Suppressor macrophage treated with lipopolysaccharide for 1 hour (primary cell): ENCODE measurements around the gene EXOSC7.
"Not testable (repeated sequence)": the region's sequence is repeated elsewhere in the genome, so short reads cannot be mapped to it uniquely, and the experiment has no call there.

ENCODE experiments used
- DNase-seq, 3 donors: peaks; one replicate each; pipeline ENCODE4 v3.0.0-alpha.2; 2020 to 2022

The EXOSC7 gene

DNA sequence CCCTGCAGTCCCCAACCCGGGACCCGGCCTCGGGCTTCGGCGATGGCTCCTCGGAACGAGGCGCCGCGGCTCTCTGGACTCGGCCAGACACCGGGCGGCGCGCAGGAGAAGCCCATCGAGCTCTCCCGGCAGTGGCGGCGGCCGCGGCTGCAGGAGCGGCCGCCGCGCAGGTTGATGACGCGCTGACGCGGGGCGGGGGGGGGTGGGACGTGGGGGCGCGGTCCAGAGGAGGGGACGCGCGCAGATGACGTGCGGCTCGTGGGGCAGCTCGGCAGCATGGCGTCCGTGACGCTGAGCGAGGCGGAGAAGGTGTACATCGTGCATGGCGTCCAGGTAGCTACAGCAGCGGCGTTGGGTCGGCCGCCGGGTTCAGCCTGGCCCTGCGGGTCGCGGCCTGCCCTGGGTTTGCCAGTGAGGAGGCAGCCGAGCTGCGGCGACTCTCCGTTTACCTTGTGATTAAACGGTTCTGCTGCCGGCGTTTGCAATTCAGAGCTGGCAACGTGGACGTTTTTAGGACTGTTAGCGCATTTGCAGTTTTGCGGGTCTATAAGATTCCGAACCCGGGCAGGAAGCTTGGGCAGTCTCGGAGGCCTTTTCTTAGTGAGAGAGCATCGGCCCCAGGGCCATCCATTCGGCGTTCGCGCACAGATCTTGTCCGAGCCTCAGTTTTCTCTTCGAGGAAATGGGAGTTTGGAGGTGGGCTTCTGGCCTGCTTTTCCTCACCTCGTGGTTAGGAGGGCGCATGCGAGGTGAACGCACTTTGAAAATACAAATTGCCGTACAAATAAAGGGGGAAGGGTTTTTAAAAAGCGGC, at the start of gene EXOSC7, which contains the start of gene ZDHHC3:
TSS of gene EXOSC7 (plus strand) at position 243 of the 814 bp plus-strand sequence. CDS start at position 277, 34 bp downstream.
TSS of gene ZDHHC3 (minus strand) at position 173 of the 814 bp plus-strand sequence. CDS start 16,738 bp downstream, outside the sequence.
- peak; percentile 88 to 97 (median 95) for DNase-seq

DNA sequence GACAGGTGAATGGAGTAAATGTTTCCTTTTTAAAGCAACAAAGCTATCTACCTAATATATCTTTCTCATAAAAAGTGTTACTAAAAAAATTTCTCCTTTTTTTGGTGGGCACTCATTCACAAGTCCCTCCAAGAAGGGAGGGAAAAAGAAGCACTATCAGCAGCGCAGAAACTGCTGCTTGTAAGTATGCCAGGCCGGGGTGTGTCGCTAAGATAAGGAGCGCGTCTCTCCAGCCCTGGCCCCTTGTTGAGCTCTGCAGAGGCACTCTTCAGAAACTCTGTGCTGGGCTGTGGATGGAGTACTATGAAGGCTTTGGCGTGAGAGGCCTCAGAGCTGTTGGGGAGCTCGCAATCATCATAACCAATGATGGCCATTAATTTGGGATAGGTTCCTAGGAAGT, 49.1 kb upstream of the EXOSC7 start:
- no peak for DNase-seq

DNA sequence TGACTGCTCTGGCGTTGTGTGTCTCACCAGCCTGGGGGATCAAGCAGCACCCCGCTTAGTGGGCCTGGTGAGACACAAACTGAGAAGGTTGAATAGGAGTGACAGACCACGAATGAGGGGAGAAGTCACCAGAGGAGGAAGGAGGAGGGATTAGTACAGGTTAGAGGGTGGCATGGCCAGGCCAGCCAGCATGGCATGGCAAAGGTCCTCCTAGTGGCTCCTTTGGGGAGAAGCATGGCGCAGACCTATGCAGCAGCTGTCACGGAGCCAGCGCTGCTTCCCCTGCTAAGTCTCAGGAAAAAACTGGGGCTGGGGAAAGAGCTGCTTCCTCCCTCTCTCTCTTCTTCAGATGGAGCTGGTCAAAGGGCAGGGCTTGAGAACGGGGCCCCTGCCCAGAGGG, 48.7 kb upstream of the EXOSC7 start:
- DNase-seq = no peak

DNA sequence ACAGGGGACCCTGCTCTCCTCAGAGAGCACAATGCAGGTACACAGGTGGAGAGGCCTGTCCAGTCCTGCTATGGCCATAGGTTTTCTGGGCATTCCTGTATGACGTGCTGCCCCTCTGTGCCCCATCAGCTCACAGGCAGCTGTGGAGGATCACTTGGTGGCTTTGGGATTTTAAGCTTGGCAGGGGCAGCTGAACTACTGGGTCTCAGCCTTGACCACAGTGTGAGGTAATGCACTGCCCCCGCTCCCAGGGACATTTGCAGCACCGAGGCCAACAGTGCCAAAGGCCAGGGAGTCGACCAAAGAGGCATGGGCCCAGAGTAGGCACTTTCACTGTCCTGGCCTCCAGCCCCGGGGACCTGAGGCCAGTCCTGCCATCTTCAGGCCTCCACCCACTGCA, 46.3 kb upstream of the EXOSC7 start:
- no peak for DNase-seq

DNA sequence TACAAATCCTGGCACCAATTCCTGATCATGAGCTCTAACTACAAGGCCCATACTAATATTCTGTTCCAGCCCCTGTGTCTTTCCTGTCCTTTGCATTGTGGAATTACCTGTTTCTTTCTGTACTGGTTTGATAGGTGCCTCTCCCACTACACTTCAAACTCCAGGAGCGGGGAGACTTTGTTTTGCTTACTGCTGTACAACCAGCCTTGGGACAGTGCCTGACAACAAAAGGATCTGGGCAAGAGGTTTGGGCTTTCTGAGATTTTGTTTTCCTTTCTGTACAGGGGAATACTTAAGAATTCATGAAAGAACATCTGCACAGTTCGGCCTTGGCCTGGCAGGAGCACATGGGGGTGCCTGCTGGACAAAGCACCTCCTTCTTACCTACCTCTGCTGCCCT, 45.1 kb upstream of the EXOSC7 start:
- DNase-seq = no peak

DNA sequence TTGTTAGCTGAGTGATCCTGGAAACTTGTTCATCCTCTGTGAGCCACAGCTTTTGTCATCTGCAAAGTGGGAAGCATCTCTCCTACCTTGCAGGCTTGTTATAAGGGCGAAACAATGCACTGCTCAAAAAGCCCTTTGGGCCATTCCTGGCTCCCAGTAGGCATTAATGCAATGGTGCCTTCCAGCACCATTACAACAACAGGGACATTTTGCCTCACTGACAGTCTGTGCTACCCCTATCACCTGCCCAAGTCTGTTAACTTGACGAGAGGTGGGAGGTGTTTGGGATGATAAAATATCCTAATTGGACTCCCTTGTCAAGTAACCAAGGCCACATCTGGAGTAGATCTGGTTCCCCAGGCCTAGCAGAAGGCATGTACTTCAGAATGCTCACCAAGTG, 44.3 kb upstream of the EXOSC7 start:
- no peak for DNase-seq

DNA sequence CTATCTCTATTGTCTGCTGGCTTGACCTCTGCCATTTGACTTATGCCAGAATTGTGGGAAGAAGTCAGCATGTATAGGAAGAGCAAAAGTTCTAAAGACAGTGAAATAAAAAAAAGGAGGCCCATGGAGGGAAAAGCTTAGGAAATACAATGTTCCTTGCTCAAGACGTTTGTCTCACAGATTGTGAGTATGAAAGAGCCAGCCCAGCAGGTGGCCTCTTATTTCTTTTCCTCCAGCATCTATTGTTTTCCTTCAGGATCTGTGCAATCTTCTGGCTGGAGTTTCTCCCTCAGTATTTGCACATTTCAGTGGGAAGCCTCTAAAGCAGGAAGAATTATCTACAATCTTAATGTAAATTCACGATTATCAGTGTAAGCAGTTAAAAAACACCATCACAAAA, 43.8 kb upstream of the EXOSC7 start:
- DNase-seq = no peak

DNA sequence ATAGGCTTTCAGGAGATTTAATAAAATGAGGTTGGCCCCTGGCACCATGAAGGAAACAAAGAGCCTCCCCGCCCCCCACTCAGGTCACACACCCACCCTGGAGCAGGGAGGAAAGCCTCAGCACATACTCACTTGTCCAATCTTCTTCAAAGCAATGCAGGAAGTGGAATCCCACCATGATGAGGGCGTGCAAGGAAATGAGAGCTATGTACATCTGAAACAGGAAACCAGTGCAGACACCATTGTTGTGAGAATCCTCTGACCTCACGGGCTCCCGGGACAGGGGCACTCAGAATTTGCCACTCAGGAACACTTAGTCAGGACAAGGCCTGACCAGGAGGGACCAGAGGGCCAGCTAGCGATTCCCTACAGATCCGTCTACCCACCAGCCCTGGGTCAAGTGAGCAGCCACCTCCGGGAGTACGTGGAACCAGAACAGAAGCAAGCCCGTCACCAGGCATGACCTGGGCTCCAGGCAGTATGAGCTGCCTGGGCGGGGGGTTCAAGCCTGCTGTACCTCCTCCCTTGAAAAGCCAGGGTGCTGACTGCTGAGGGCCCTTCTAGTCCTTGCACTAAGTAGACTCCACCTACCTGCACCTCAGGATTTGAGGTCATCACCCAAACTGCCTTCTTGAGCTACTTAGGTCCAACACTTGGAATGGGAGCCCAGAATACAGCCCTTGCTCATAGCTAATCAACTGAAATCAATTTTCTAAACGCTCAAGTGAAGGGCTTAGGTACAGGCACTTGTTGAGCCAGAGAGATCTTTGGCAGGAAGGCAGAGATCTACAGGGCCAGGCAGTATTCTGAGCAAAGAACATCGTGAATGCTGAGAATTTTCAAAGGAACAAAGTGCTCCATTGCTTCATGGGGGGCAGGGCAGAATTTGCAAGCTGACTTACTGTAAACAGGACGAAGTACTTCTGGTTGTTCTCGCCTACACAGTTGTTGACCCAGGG, 42.8 kb upstream of the EXOSC7 start:
- DNase-seq = no peak

DNA sequence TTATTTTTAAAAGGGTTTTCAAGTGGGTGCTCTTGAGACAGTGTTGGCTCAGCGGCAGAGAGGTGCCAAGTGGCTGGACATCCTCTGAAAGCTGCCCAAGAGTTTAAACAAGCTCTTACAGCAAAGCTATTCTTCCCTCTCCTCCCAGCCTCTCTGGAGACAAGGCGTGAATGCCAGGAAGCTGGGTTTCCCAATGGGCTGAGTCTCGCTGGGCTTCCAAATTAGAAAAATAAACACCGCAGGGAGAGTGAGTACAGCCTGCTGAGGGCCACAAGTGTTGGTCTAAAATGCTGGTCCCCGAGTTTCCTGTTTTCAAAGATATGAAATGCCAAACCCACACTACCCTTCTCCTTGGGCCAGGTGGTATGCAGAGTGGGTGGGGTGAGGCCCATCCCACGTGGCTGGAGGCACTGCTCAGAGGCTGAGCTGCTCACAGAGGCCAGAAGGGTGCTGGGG, 36.4 kb upstream of the EXOSC7 start:
- no peak for DNase-seq

DNA sequence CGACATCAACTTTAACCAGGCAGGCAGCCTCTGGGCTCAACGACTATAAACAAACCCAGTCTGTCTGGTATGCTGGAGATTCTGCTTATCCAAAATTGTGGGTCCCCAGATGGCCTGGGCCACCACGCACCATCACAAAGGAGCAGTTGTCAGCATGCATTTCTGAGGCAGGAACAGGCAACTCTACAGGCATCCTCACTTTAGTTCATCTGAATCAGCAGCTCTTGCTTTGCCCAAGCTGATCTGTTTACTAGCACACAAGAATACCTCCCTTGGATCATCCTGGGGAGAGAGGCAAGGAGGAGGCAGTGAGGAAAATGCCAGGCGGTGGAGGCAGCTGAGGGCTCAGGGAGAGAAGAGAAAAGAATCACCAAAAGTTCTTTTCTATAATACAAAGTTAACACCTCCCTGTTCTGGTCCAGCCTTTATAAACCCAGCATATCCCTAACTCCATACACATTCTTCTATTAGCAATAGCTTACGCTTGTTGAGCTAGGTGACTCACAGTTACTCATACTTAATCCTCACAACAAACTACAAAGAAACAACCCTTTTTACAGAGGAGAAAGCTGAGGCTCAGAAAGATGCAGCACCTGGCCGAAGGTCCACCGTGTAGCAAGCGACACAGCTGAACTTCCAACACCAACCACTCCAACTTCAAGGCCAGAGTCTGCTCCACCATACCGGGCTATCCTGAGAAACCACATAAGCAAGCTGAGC, 33.7 kb upstream of the EXOSC7 start:
- no peak for DNase-seq

DNA sequence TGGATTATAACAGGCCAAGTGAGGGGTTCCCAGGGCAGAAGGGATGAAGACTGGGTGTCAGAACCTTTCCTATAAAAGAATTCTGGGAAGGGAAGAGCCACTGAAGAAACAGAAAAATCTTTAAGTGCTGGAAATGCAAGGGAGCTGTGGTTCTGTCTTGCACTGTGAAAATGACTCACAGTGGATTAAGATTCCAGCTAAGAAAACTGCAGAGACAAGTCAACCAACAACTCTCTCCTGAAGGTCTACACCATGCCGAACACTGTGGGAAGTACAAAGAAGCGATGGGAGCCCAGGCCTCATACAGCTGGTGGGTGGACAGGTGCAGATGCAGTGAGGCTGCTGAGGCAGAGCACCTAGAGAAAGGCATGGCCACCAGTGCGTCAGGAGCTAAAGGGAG, 27.8 kb upstream of the EXOSC7 start:
- DNase-seq = no peak

DNA sequence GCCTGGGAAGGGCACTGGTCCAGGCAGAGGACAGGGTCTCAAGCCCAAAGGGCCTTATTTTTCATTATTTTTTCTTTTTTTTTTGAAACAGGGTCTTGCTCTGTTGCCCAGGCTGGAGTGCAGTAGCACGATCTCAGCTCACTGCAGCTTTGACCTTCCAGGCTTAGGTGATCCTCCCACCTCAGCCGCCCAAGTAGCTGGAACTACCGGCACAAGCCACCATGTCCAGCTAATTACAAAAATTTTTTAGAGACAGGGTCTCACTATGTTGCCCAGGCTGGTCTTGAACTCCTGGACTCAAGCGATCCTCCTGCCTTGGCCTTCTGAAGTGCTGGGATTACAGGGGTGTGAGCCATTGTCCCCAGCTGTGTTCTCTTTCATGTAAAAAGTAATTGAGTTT, 26.3 kb upstream of the EXOSC7 start:
- DNase-seq = not testable (repeated sequence)

DNA sequence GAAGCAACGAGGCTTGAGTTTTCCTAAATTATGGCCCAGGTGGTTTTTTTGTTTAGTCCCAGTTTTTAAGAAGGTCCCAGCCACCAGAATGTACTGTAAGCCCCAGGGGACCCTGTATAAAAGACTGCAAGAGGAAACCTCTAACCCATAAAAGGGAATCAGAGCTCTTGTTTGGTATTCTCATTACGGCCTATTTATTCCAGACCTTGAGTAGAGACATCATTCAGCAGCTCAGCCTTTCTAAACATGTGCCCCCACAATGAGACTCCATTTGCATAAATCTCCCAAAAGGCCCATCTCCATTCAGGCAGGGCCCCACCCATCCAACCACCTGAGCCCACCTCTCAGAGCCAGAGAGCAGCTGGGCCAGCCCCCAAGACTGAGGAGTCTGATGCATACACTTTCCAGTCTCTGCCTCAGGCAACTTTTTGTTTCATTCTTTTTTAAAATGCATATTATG, 25.7 kb upstream of the EXOSC7 start:
- DNase-seq = no peak

DNA sequence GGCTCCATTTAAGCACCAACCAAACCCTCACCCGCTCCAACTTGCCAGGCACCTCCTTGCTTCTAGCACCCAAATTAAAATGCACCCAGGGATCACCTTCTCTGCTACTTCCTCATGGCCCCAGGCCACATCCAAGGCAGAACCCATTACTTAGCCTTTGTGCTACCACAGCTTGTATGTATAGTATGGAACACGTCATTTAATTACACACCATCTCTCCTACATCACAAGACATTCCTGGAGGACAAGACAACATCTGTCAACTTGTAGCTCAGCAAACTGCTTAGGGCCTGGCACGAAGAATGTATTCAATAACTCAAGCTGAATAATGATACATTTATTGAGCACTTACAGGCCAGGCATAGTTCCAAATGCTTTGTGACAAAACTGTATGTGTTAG, 23.4 kb upstream of the EXOSC7 start:
- DNase-seq = no peak

DNA sequence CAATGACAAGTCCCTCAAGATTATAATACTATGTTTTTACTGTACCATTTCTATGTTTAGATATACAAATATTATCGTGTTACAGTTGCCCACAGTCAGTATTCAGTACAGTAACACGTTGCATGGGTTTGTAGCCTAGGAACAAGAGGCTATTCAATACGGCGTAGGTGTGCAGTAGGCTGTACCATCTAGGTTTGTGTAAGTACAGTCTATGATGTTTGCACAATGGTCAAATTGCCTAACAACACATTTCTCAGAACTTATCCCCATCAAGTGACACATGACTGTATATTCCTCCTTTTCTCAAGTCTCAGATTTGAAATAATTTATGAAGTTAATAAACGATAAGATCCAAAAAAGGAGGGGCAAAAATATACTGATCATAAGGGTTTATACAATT, 21.7 kb upstream of the EXOSC7 start:
- peak; percentile 49 to 72 (median 70) for DNase-seq

DNA sequence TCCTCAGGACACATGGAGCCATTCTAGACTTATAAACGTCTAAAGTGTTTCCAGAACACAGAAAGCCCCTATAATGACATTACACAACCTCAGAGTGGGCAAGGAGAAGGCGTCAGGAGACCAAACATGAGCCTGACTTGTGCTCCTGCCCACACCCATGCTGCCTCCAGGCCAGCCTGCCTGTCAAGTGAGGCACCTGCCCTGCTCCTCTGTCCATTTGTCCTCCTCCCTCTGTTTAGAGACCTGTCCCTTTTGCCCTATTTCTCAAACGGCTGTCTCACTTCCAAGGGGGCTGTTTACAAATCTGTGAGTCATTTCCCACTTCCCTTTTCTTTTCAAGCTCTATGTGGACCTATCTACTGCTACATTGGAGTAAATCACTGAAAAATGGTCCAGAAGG, 21.1 kb upstream of the EXOSC7 start:
- peak; percentile 73 to 88 (median 85) for DNase-seq

DNA sequence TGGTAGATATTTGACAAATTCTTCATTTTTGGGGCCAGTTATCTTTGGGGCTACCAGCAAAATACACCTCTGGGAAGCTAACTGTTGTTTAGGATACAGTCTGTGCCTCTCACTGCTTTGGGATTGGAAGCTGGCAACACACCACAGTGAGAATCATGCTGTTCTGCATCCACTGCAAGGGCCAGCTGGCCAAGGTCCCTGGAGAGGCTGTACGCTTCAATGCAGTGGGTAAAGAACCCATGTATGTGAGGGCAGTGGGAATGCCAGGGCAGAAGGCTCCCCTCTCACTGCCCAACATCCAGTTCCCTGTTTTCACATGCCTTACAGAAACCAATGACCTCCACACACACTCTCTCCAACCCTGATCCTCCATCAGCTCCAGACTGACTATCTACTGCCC, 20.1 kb upstream of the EXOSC7 start:
- no peak for DNase-seq

DNA sequence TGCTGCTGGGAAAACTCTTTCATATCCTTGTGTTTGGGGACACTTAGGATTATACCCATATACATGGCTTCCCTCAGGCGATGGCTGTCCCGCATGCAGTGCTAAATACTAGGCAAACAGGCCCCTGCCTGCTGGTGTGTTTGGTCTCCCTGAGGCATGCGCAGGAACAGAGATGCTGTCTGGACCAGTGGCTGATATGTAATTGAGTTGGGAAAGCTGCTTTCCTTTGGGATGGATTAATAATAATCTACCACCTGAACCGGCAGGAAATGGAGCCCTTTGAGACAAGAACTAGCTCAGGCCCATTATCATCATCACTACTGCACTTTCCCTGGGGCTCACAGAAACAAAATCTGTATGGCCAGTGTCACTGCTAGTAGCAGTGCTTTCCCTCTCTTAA, 18.1 kb upstream of the EXOSC7 start:
- no peak for DNase-seq

DNA sequence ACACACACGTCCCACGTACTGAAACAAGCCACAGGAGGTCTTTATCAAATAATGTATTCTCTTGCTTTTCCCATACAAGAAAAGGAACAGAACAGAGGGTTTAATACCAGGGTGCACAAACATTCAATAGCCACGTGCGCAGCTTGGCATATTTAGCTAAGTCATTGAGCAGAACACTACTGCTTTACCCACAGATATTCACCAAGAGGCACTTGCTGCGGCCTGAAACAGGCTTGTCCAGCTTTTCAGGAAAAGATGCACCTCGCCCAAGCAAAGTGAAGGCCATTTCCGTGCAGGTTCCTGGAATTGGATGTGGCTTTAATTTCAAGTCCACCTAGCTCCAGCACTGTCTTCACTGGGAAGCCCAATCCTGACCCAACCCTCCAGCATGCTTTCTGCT, 17.7 kb upstream of the EXOSC7 start:
- no peak for DNase-seq

DNA sequence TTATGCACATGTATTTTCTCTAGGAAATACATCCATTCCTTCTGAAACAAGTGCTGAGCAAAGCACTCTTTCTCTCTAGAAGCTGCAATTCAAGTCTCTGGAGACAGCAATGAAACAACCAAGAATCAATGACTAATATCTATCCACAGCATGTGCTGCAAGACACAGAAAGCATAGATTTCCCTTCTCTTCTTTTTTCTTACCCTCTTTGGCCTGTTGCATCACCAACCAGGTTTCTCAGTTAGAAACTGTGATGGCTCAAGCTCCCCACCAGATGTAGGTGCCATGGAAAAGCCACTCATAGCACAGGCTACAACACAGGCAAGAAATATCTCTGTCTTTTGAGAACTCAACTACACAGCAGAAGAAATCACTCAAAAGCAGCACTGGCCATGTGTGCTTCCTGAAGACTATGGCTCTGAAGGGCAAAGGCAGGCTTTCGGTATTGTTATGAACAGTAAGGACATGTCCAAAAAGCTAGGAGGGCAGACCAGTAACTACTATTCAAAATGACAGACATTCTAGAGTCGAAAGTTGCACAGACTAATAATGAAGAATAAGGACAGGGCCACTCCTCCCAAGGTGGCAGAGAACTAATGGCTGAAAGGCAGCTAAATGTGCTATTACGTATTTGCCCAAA, 15.5 kb upstream of the EXOSC7 start:
- no peak for DNase-seq

DNA sequence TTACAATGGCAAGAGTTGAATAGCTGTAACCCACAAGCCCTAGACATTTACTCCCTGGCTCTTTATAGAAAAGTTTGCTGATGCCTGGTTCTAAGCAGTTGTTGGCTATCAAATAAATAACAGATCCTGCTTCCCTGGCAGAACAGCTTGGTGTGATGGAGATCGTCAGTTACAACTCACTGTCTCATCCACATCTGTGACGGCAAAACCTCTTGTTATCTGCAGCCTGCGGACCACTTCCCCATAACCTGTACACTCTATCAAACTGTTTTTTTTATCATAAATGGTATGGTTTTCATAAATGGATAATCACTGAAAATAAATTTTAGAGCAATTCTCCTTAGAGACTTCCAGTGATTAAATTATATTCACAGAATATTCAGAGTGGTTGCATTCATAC, 14.2 kb upstream of the EXOSC7 start:
- DNase-seq = no peak
